HPDE6-E6E7 (cell line): ENCODE data around the gene LMBR1L.
"Not testable (repeated sequence)": the region's sequence is repeated elsewhere in the genome, so short reads cannot be mapped to it uniquely, and the experiment has no call there.

ENCODE experiments used
- DNase-seq: peaks from one replicate; pipeline ENCODE4 v3.0.0; 2011; ENCODE audit warnings: missing footprints; ENCODE audit errors: extremely low spot score

The LMBR1L gene

GRCh38 chr12:49110464-49111155 is at the start of gene LMBR1L:
Gene LMBR1L (minus strand): TSS chr12:49110847. CDS start chr12:49110555, 292 bp downstream.
- DNase-seq, result peak; percentile 99

GRCh38 chr12:49160399-49160798 is 49.8 kb upstream of the LMBR1L start:
- no peak for DNase-seq

GRCh38 chr12:49154221-49154620 is 43.6 kb upstream of the LMBR1L start:
- no peak for DNase-seq

GRCh38 chr12:49147384-49147783 is 36.7 kb upstream of the LMBR1L start:
- DNase-seq, result no peak

GRCh38 chr12:49146406-49146805 is 35.8 kb upstream of the LMBR1L start:
- no peak for DNase-seq

DNA sequence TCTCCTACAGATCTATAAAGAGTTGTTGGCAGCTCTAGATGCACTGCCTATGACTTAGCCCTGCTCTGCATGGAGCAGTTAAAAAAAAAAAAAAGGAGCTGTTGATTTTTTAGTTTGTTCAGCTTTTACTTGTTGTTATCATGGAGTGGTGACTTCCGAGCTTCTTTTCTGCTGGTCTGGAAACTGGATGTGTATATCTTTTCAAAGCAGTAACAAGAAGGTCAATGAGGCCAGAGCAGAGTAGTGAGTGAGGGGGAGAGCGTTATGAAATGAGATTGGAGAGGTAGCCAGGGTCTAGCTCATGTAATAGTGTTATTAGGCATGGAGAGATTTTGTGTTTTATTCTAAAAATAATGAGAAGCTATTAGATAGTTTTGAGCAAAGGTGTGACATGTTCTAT is 33.7 kb upstream of the LMBR1L start:
- DNase-seq, result no peak

GRCh38 chr12:49138999-49139398 is 28.4 kb upstream of the LMBR1L start:
- no peak for DNase-seq

- no peak for DNase-seq
These were observed 27.9 kb upstream of the LMBR1L start for GRCh38 chr12:49138587-49138986.

GRCh38 chr12:49137476-49137875 is 26.8 kb upstream of the LMBR1L start:
- no peak for DNase-seq

GRCh38 chr12:49136997-49137396 is 26.4 kb upstream of the LMBR1L start:
- not testable (repeated sequence) for DNase-seq

DNA sequence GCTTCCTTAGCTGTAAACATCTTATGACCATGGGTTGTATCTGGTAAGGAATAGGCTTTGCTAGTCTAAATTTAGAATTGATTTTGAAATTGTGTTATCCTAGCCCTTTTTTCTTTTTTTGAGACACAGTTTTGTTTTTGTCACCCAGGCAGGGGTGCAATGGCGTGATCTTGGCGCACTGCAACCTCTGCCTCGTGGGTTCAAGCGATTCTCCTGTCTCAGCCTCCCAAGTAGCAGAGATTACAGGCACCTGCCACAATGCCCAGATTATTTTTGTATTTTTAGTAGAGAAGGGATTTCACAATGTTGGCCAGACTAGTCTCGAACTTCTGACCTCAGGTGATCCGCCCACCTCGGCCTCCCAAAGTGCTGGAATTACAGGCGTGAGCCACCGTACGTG is 22.9 kb upstream of the LMBR1L start:
- DNase-seq, result no peak

DNA sequence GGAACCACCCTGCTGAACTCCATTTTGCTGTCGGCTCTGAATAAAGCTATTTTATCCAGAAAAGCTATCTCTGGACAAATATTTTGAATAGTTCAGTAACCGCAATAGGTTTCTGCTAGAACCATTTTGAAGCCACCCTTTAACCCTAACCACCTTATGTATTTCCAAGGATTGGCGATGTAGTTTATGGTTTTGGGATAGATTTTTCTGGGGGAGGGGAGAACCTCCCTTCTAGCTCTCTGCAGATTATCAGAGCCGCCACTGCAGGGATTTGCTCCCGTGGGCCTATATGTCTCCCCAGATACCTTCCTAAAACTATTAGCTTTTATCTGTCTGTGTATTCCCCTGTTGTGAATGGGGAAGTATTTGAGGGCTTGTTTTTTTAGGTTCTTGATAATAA is 22.4 kb upstream of the LMBR1L start:
- DNase-seq, result no peak

DNA sequence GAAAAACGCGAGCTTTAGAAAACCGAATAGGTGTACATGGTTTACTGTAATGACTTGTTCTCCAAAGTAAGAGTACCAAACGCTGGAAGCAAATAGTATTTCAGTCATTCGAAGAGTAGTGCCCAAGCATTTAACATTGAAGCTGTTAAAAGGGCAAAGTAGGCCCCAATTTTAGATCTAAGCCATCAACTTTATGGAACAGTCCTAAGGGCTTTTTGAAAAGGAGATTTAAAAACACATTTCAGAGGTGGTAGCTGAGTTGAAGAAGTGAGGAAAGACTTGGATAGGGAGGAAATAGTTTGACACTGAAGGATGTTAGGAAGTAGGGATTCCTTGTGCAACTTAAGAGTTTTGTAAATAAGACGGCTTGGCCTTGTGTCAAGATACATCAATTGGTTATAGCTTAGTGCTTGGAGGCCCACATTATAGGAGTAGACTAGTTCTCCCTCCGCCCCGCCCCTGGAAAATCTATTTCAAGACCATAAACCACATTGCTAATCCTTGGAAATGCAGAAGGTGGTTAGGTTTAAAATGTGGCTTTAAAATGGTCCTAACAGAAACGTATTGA is 21.3 kb upstream of the LMBR1L start:
- no peak for DNase-seq

DNA sequence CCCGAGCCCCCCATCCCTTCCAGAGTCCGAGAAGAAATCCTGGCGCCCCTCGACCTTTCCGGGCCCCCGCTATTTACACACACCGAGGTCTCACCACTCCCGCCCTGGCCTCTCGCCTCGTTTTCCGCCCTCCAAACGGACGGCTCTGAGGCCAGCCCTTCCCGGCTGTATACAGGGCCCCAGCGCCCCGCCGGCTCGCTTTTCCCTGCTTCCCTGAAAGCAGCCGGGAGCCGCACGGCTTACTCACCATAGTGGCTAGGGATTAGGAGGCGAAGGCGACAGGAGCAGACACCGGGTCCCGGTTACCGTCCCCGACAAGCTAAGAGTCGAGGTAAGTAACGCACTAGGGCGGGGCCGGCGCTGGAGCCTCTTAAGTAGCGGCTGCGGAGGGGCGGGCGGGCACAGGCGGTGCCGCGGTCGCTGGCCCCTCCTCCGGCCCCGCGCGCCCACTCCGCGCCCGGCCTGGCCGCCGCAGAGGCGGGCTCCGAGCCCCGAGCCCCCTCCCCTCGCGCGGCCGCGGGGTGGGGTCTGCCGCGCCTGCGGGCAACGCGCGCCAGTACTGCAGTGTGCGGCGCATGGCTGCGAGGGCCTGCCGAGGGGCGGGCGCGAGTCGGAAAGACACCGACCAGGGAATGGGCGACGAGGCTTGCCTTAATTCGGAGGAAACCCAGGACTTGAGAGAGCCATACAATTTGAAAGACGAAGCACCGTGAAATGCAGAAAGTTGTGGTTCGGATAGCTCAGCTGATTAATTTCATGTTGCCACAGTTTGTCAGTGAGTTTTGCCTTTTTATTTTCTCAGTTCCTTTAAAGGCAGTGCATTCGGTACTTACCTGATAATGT is 20.6 kb upstream of the LMBR1L start, which contains the start of gene TUBA1B:
TSS of gene TUBA1B (minus strand) at position 345 of the 843 bp plus-strand sequence. CDS start at position 250, 95 bp downstream.
- peak; percentile 70 for DNase-seq

DNA sequence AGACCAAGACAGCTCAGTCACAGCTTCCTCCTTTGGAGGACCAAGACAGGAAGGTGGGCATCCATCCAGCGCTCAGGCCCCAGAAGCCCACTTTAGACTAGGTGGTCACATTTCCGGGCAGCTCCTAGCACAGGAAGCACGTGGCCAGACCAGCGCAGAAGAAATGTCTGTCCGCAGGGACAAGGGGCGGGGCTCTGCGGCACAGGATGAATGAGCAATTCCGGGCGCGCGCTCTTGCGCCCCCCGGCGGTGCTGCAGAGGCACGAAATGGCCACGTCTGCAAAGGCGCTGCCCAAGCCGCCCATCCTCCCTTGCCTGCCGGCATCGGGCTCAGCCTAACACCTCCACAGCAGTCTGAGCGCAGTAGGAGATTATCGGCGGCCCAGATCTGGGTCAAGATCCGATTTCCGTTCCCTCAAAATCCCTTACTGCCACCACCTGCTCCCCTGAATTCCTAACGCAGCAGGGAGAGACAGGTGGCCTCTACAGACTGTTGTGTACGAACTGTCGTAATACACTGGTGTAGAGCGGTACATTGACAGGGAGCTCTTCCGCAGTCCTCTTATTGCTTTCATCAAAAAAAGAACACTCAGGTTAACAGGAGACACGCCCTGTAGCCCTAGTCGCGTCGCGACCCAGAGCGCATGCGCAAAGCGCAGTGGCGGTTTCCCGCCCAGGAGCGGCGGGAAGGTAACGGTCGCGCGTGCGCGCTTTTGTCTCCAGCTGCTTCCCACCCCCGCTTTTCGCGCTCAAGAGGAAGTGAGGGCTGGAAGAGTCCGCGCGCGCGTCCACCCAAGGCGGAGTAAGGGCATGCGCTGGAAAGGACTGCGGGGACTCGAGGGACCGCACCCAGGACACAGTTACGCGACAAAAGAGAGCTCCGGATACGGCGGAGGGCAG is 19.8 kb upstream of the LMBR1L start:
- peak; percentile 84 for DNase-seq

- no peak for DNase-seq
These were observed 18.9 kb upstream of the LMBR1L start for GRCh38 chr12:49129332-49130150.

DNA sequence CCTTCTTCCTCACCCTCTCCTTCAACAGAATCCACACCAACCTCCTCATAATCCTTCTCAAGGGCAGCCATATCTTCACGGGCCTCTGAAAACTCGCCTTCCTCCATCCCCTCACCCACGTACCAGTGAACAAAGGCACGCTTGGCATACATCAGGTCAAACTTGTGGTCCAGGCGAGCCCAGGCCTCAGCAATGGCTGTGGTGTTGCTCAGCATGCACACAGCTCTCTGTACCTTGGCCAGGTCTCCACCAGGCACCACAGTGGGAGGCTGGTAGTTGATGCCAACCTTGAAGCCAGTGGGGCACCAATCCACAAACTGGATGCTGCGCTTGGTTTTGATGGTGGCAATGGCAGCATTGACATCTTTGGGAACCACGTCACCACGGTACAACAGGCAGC is 17.3 kb upstream of the LMBR1L start:
- not testable (repeated sequence) for DNase-seq

DNA sequence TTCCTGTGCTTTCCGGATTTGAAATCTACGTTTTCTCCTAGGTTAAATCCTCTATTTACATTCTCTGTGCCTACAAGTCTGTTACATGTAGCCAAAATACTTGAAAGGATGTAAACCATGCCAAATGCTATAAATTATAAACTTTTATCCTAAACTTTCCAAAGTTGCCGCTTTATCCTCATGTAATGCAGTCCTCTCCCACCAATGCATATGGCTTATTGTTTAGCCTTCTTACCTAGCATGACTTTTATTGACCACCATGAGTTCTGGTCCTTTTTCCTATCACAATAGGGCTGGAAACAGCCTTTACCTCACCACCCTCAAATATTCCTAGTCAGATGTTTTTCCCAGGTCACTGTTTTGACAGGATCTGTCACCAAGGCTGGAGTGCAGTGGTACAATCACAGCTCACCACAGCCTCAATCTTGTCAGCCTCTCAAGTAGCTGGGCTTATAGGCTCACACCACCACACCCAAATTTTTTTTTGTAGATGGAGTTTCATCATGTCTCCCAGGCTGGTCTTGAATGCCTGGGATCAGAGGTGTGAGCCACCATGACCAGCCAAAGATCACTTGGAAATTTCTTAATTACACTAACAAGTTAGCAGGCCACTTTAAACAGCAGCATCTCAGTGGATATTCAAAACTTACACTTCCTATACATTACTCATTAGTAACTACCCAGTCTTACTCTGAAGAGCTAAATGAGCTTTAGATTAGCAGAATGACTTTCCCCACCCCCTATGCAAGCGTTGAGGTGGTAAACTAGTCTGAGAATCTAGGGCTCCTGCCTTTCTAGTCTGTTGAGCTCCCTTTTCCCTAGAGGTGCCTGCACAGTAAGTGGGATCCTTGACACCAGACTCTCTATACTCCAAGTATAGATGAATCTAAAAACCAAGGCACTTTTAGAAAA is 16.5 kb upstream of the LMBR1L start:
- no peak for DNase-seq

DNA sequence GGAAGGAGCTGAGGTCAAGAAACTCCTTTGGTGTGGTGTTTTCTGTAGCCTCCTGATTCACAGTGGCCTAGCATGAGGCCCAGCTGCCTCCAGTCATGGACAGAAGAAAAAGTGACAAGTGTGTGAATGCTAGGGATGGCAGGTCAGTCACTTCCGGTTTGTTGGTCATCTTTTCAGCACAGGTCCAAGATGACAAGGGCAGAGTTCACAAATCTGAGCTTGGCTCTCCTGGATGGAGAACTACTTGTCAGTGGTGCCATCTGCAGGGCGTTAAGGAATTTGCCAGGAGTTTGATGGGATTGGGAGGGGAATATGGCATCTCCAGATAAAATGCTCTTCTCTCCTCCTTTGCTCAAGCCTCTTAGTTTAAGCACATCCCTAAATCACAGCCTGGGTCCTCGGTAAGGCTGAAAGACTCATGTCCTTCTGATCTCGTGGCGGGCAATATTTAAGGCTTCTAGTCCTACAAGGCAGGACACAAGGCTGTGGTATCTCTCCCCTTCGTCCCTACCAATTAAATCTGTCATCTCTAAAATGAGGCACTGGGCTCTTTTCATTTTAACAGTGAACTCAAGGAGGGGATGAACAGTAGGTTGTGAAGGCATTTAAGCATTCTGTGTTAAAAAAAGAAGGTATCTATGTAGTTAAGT is 10.5 kb upstream of the LMBR1L start:
- no peak for DNase-seq
